ENCODE data around the gene WDR64.

GRCh38 chr1:241799416-241799815 is 147.3 kb downstream of the WDR64 start:
- TF ChIP-seq CTCF (IDR thresholded peaks at IDR 0.05) (no peak), POLR2A (IDR thresholded peaks at IDR 0.05) (no peak), POLR2AphosphoS5 (IDR thresholded peaks at IDR 0.05; ENCODE audit: insufficient read depth in 1 of 2, low read depth in 1 of 2) (no peak)
